Measurements from ENCODE around the gene ALK.

The ALK gene

GRCh38 chr2:29482348-29482747 lies 439.0 kb downstream of the ALK start:
- no peaks in the 10 kb centered on the region for H4K20me1 ChIP-seq (ENCODE audit: insufficient read depth)
- H3K79me2 ChIP-seq (ENCODE audit: insufficient read depth, low read depth), result no peaks in the 10 kb centered on the region
- no peak overlapping the region for H3K27ac ChIP-seq
- no peaks in the 10 kb centered on the region for H3K27me3 ChIP-seq (ENCODE audit: insufficient read depth, low read depth)
- TF ChIP-seq, protein P1, sequence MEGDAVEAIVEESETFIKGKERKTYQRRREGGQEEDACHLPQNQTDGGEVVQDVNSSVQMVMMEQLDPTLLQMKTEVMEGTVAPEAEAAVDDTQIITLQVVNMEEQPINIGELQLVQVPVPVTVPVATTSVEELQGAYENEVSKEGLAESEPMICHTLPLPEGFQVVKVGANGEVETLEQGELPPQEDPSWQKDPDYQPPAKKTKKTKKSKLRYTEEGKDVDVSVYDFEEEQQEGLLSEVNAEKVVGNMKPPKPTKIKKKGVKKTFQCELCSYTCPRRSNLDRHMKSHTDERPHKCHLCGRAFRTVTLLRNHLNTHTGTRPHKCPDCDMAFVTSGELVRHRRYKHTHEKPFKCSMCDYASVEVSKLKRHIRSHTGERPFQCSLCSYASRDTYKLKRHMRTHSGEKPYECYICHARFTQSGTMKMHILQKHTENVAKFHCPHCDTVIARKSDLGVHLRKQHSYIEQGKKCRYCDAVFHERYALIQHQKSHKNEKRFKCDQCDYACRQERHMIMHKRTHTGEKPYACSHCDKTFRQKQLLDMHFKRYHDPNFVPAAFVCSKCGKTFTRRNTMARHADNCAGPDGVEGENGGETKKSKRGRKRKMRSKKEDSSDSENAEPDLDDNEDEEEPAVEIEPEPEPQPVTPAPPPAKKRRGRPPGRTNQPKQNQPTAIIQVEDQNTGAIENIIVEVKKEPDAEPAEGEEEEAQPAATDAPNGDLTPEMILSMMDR (conservative IDR thresholded peaks at IDR 0.05; ENCODE audit: low read depth, low read length), result no peak
- H3K4me2 ChIP-seq, result no peak overlapping the region
- no peaks in the 10 kb centered on the region for H3K36me3 ChIP-seq (ENCODE audit: insufficient read depth)
- H2AFZ ChIP-seq (ENCODE audit: low read depth), result no peak overlapping the region
- H3K9ac ChIP-seq, result no peak overlapping the region
- H3K4me1 ChIP-seq (ENCODE audit: low read depth, poor library complexity, severe bottlenecking), result no peaks in the 10 kb centered on the region
- H3K4me3 ChIP-seq (IDR thresholded peaks at IDR 0.05; ENCODE audit: insufficient read depth, low read depth, low read length), result no peak overlapping the region

DNA sequence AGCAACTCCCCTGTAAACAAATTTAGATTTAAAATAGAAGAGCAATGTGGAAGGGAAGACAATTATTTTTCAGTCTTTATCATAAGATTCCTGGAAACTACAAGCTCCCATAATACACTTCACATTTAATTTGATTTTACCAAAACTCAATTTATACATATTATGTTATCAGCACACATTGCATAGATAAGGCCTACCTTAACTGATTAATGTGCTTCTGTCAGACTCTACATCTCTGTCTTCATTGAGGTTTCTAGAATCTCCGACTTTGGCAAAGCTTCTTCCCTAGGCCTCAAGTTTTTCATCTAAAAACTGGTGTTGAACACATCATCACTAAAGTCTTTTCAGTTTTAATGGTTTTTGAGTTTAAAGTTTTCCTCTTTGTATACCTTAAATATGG lies 440.1 kb downstream of the ALK start:
- Histone ChIP-seq H3K27ac (no peak overlapping the region), H3K4me1 (ENCODE audit: low read depth, poor library complexity, severe bottlenecking) (no peaks in the 10 kb centered on the region), H2AFZ (ENCODE audit: low read depth) (no peak overlapping the region), H3K36me3 (ENCODE audit: insufficient read depth) (no peaks in the 10 kb centered on the region), H3K9ac (no peak overlapping the region), H3K27me3 (ENCODE audit: insufficient read depth, low read depth) (no peaks in the 10 kb centered on the region), H4K20me1 (ENCODE audit: insufficient read depth) (no peaks in the 10 kb centered on the region), H3K4me2 (no peak overlapping the region), H3K4me3 (IDR thresholded peaks at IDR 0.05; ENCODE audit: insufficient read depth, low read depth, low read length) (no peak overlapping the region), H3K79me2 (ENCODE audit: insufficient read depth, low read depth) (no peaks in the 10 kb centered on the region)
- TF ChIP-seq, protein P1 (conservative IDR thresholded peaks at IDR 0.05; ENCODE audit: low read depth, low read length), result no peak

DNA sequence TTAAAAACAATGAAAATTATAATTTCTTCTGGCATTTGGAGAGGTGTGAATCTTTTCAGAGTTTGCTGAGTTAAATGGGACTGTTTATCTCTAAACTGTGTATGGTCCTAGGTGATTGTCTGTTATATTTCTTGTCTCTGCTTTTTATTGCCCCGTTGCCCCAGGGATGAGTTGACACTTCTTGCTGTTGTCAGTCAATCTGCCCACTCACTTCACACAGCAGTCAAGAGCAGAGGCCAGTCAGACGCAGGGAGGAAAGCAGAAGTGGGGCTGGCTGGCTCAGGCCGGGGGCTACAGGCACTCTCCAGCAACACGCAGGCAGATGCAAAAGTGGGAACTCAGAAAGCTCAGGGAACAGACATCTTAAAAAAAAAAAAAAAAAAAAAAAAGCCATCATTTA lies 441.0 kb downstream of the ALK start:
- TF ChIP-seq, protein P1 (conservative IDR thresholded peaks at IDR 0.05; ENCODE audit: low read depth, low read length), result no peak
- Histone ChIP-seq H3K27ac (no peak overlapping the region), H2AFZ (ENCODE audit: low read depth) (no peak overlapping the region), H4K20me1 (ENCODE audit: insufficient read depth) (no peaks in the 10 kb centered on the region), H3K27me3 (ENCODE audit: insufficient read depth, low read depth) (no peaks in the 10 kb centered on the region), H3K4me2 (no peak overlapping the region), H3K9ac (no peak overlapping the region), H3K4me3 (IDR thresholded peaks at IDR 0.05; ENCODE audit: insufficient read depth, low read depth, low read length) (no peak overlapping the region), H3K79me2 (ENCODE audit: insufficient read depth, low read depth) (no peaks in the 10 kb centered on the region), H3K36me3 (ENCODE audit: insufficient read depth) (no peaks in the 10 kb centered on the region), H3K4me1 (ENCODE audit: low read depth, poor library complexity, severe bottlenecking) (no peaks in the 10 kb centered on the region)

DNA sequence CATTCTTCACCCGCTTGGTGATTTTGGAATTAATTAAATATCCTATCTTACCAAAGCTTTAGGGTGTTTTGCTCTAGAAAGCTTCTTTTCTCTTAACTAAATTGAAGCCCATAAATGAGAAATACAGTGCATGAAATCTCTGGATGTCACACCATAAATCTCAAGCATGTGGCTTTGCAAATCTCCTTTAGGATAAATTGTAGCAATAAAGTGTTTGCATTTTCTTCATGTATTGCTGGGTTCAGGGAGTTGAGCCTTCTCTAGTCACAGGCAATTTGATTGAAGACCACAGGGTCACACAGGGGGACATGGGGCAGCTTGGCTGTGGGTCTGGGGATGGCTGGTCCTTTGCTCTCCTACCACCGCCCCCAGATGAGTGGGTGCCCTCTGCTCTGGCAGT lies 442.0 kb downstream of the ALK start:
- H3K9ac ChIP-seq, result no peak overlapping the region
- H3K4me2 ChIP-seq, result no peak overlapping the region
- H3K4me3 ChIP-seq (IDR thresholded peaks at IDR 0.05; ENCODE audit: insufficient read depth, low read depth, low read length), result no peak overlapping the region
- no peaks in the 10 kb centered on the region for H3K27me3 ChIP-seq (ENCODE audit: insufficient read depth, low read depth)
- H3K79me2 ChIP-seq (ENCODE audit: insufficient read depth, low read depth), result no peaks in the 10 kb centered on the region
- H3K4me1 ChIP-seq (ENCODE audit: low read depth, poor library complexity, severe bottlenecking), result no peaks in the 10 kb centered on the region
- TF ChIP-seq, protein P1 (conservative IDR thresholded peaks at IDR 0.05; ENCODE audit: low read depth, low read length), result no peak
- H3K36me3 ChIP-seq (ENCODE audit: insufficient read depth), result no peaks in the 10 kb centered on the region
- H3K27ac ChIP-seq, result no peak overlapping the region
- no peak overlapping the region for H2AFZ ChIP-seq (ENCODE audit: low read depth)
- no peaks in the 10 kb centered on the region for H4K20me1 ChIP-seq (ENCODE audit: insufficient read depth)
